ENCODE results near the gene ATAD3A. TPM values are rescaled to one million over a fixed set of nuclear protein-coding genes. Genes with fewer than 3 reads are reported as not detected.

The ATAD3A gene
- total and polyA plus RNA-seq, 12 donors, result 7.8 to 46.3 (median 28.7) TPM

DNA sequence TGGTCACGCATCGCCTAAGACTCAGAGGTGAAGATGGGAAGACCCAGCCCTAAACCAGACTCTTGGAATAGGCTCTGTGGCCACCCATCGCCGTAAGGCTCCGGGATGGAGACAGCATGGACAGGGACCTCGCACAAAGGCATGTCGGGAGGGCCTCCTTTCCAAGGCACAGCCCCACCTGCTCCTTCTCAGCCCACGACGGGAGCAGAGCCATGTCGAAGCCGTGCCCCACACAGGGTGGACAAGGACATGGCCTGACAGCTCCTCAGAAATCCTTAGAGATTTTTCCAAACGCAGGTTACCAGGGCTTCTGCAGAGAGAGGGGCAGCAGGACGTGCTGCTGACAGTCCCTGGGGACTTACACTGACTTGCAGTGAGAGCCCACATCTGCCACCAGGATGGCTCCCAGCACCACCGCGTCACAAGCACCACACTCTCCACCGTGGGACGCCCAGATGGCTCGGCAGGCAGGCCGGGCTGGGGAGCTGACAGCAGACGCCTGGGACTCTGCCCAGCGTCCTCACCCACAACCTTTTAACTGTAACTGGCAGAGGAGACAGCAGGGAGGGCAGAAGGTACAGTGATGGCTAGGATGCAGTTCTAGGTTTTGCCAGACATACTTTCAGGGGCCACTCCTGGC, 50.7 kb downstream of the ATAD3A start:
- H3K36me3 ChIP-seq (replicated peaks in 1 of 2), result peaks cover 0 to 57% of the 10 kb centered on the region in 2 donors
- peak overlapping the region in 2 of 5 donors; percentile 31 to 80 for H3K27ac ChIP-seq

DNA sequence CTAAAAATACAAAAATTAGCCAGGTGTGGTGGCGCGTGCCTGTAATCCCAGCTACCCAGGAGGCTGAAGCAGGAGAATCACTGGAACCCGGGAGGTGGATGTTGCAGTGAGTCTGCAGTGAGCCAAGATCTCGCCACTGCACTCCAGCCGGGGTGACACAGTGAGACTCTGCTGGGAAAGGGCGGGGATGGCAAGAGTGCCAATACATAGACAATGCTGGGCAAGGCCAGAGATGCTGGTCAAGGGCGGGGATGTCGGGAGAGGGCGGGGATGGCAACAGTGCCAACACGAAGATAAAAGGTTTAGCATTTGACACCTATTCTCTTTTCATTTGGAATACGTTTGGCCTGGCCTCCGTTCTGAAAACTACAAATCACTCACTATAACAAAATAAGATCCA, 51.7 kb downstream of the ATAD3A start:
- peak in 6 of 7 donors; percentile 66 to 90 (median 84) for DNase-seq
- intact Hi-C loops (cut with DNase I), result no loop called here
- TF ChIP-seq, protein P1, sequence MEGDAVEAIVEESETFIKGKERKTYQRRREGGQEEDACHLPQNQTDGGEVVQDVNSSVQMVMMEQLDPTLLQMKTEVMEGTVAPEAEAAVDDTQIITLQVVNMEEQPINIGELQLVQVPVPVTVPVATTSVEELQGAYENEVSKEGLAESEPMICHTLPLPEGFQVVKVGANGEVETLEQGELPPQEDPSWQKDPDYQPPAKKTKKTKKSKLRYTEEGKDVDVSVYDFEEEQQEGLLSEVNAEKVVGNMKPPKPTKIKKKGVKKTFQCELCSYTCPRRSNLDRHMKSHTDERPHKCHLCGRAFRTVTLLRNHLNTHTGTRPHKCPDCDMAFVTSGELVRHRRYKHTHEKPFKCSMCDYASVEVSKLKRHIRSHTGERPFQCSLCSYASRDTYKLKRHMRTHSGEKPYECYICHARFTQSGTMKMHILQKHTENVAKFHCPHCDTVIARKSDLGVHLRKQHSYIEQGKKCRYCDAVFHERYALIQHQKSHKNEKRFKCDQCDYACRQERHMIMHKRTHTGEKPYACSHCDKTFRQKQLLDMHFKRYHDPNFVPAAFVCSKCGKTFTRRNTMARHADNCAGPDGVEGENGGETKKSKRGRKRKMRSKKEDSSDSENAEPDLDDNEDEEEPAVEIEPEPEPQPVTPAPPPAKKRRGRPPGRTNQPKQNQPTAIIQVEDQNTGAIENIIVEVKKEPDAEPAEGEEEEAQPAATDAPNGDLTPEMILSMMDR (IDR thresholded peaks at IDR 0.05), result no peak
- TF ChIP-seq POLR2A (IDR thresholded peaks at IDR 0.05), result no peak
- 61 to 75% (median 72%) methylated on average over 12 of the region's 12 CpGs for WGBS, 4 donors
- Histone ChIP-seq H3K27ac (peak overlapping the region in 4 of 5 donors; percentile 26 to 82 (median 59)), H3K4me3 (no peak overlapping the region), H3K9me3 (replicated peaks in 1 of 3) (no peaks in the 10 kb centered on the region), H3K4me1 (replicated peaks in 1 of 2) (peaks cover 0 to 27% of the 10 kb centered on the region in 2 donors), H3K27me3 (no peaks in the 10 kb centered on the region), H3K36me3 (replicated peaks in 1 of 2) (peaks cover 0 to 57% of the 10 kb centered on the region in 2 donors)

More for the DNA sequence above, 50.7 kb downstream of the ATAD3A start:
- Histone ChIP-seq H3K27me3 (no peaks in the 10 kb centered on the region), H3K4me1 (replicated peaks in 1 of 2) (peaks cover 0 to 17% of the 10 kb centered on the region in 2 donors), H3K4me3 (no peak overlapping the region), H3K9me3 (replicated peaks in 1 of 3) (no peaks in the 10 kb centered on the region)
- TF ChIP-seq POLR2A (IDR thresholded peaks at IDR 0.05), result no peak
- TF ChIP-seq, protein P1 (IDR thresholded peaks at IDR 0.05), result no peak
- WGBS, 4 donors, result 85 to 96% (median 89%) methylated on average over 6 to 21 of the region's 21 CpGs
- no peak for DNase-seq
- intact Hi-C loops (cut with DNase I), result no loop called here

DNA sequence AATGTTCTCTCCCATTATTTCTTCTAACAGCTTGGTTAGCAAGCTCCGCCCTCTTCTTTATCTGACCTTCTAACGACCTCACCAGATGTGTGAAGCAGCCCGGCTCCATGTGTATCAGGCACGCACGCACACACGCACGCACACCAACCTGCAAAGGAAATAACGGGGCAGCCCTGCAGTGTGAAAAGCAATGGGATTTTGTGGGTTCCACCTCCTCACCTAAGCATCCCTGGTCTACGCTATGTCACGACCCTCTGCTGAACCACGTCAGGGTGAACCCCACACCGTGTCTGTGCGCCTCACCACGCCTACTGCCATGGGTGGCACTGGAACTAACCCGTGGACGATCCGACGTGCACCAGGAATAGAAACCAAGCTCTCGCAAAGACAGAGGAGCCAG, 52.3 kb downstream of the ATAD3A start:
- TF ChIP-seq, protein P1 (IDR thresholded peaks at IDR 0.05), result no peak
- no peak for TF ChIP-seq POLR2A (IDR thresholded peaks at IDR 0.05)
- Histone ChIP-seq H3K27me3 (no peaks in the 10 kb centered on the region), H3K36me3 (replicated peaks in 1 of 2) (peaks cover 0 to 57% of the 10 kb centered on the region in 2 donors), H3K4me3 (no peak overlapping the region), H3K27ac (peak overlapping the region in 3 of 5 donors; percentile 26 to 82 (median 80)), H3K9me3 (replicated peaks in 1 of 3) (no peaks in the 10 kb centered on the region), H3K4me1 (replicated peaks in 1 of 2) (peaks cover 0 to 28% of the 10 kb centered on the region in 2 donors)
- WGBS, 4 donors, result 80 to 85% (median 84%) methylated on average over 19 of the region's 19 CpGs
- intact Hi-C loops (cut with DNase I), result no loop called here
- no peak for DNase-seq

DNA sequence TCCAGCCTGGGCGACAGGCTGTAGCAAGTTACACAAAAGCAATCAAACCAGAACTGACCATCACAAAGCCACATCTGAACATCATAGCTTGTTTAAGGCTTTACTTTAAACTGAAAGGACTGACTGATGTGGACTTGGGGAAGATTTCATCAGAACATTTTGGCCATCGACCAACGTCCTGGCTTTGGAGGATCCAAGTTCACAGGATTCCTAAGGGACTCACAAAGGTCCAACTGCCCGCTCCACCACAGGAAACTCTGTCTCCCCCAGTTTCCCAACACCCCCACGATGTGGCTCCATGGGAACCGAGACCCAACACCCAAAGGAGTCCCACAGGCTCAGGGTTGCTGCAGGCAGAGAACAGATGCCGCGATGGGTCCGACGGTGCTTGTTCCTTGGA, 53.4 kb downstream of the ATAD3A start:
- 87 to 92% (median 90%) methylated on average over 4 to 10 of the region's 10 CpGs for WGBS, 4 donors
- peaks cover 0 to 38% of the 10 kb centered on the region in 2 donors for H3K4me1 ChIP-seq (replicated peaks in 1 of 2)

More for the DNA sequence above, 53.4 kb downstream of the ATAD3A start:
- no peak overlapping the region for H3K4me3 ChIP-seq
- H3K36me3 ChIP-seq (replicated peaks in 1 of 2), result peaks cover 0 to 65% of the 10 kb centered on the region in 2 donors
- TF ChIP-seq, protein P1 (IDR thresholded peaks at IDR 0.05), result no peak
- no peak for TF ChIP-seq POLR2A (IDR thresholded peaks at IDR 0.05)
- peak in 1 of 7 donors; percentile 42 for DNase-seq
- no peak overlapping the region for H3K27ac ChIP-seq
- no peaks in the 10 kb centered on the region for H3K27me3 ChIP-seq
- no peaks in the 10 kb centered on the region for H3K9me3 ChIP-seq (replicated peaks in 1 of 3)
- intact Hi-C loops (cut with DNase I), result no loop called here
